OCI-LY3 (cell line): ENCODE data around the gene AKAP6.

ENCODE experiments used
- EZH2phosphoT487 ChIP-seq: fragments of 200-600 bp; shearing (Covaris generic); IDR thresholded peaks from 2 replicates; pipeline ENCODE4 v1.6.1; 2018; ENCODE audit warnings: antibody characterized with exemption, mixed run types, low read depth
- TF ChIP-seq, protein P1 (sequence below): fragments of 200-600, 300-600 bp; sonication (generic); IDR thresholded peaks from 2 replicates; pipeline ENCODE4 v1.5.1; 2014; ENCODE audit warnings: antibody characterized with exemption, low read length, low read depth

- TF ChIP-seq, protein P1, sequence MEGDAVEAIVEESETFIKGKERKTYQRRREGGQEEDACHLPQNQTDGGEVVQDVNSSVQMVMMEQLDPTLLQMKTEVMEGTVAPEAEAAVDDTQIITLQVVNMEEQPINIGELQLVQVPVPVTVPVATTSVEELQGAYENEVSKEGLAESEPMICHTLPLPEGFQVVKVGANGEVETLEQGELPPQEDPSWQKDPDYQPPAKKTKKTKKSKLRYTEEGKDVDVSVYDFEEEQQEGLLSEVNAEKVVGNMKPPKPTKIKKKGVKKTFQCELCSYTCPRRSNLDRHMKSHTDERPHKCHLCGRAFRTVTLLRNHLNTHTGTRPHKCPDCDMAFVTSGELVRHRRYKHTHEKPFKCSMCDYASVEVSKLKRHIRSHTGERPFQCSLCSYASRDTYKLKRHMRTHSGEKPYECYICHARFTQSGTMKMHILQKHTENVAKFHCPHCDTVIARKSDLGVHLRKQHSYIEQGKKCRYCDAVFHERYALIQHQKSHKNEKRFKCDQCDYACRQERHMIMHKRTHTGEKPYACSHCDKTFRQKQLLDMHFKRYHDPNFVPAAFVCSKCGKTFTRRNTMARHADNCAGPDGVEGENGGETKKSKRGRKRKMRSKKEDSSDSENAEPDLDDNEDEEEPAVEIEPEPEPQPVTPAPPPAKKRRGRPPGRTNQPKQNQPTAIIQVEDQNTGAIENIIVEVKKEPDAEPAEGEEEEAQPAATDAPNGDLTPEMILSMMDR: peak; percentile 52
- TF ChIP-seq EZH2phosphoT487: no peak
Measured at GRCh38 chr14:32513571-32514009, 184.5 kb downstream of the AKAP6 start.
